Mononuclear cell (primary cell): ENCODE results near the gene FOLR3. TPM values are rescaled to one million over a fixed set of nuclear protein-coding genes. Genes with fewer than 3 reads are reported as not detected.
A peak's percentile ranks its signal among the peaks of the same experiment; 100 is the strongest.
"Not testable (repeated sequence)": the region's sequence is repeated elsewhere in the genome, so short reads cannot be mapped to it uniquely, and the experiment has no call there.

ENCODE experiments used
- H3K27me3 ChIP-seq: 2 replicates; pipeline ENCODE4 v1.6.0; 2011; ENCODE audit warnings: low read length, control low read depth; ENCODE audit not compliant: insufficient read depth
- H3K4me1 ChIP-seq: 2 replicates; pipeline ENCODE4 v1.5.1; 2011; ENCODE audit warnings: mild to moderate bottlenecking, low read length, control low read depth; ENCODE audit not compliant: insufficient read depth
- H3K4me3 ChIP-seq: 2 replicates; pipeline ENCODE4 v1.5.1; 2011; ENCODE audit warnings: mild to moderate bottlenecking, low read length, moderate library complexity
- H3K9me3 ChIP-seq: 2 replicates; pipeline ENCODE4 v1.5.1; 2011; ENCODE audit warnings: low read depth, mild to moderate bottlenecking, control low read depth, low read length
- total RNA-seq: library from RNA; depleted of rRNA; stranded (reverse); fragments of >200 nt; gene quantifications from one replicate; pipeline ENCODE4 v1.2.3, GENCODE V29; 2012

Gene FOLR3
- 1.3 TPM for total RNA-seq

DNA sequence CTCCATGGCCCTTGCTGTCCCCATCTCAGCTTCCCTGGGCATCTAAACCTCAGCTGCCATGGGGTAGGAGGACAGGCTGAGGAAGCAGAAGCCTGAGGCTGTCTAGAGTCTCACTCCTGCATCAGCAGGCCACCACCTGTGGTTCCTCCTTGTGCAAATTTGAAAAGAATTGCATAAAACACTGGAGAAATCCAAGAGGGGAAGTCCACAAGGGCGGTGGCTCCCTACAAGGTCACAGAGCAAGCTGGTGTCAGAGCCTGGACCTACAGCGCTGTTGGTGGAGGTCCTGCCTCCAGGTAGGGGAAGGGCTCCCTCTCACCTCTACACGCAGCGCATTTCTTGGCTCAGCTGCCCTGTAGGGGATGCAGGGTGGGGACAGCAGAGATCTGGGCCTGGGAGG lies at the start of gene FOLR3:
Gene FOLR3 (plus strand): TSS at position 253 of the 400 bp plus-strand sequence. CDS start 228 bp downstream, outside the sequence.
- not testable (repeated sequence) for H3K27me3 ChIP-seq, H3K9me3 ChIP-seq
- Histone ChIP-seq H3K4me3 (peak within 1 kb of the TSS; percentile 37), H3K4me1 (peaks cover 89% of the 10 kb centered on the region)

DNA sequence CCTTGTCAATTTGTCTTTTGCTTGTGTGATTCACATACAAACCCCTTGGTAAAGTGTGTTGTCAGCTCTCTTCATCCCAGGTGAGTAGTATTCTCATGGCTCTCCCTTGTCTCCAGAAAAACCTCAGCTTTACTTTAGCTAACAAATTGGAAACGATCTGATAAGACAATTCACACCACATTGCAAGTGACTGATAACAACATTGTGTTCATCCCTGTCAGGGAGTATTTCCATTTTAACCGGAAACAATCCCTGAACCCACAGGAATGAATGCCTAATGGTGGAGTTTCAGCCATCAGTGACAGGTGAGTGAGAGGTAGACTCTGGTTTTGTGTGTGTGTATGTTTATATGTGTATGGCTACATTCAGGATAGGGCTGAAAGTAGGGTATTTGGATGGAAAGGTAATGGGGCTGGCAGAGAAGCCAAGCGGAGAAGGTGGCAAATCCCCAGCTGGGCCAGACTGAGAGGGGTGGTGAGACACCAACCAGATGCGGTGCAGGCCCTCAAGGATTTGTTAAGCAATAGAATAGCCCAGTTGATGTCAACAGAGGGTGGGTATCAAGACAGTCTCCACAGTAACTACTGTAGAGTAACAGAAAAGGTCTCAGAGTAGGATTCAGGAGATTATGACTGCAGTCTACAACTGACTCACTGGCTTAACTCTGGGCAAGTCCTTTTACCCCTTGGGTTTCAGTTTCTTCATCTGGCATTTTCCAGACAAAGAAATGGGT lies 47.3 kb upstream of the FOLR3 start:
- no peak overlapping the region for H3K4me3 ChIP-seq
- no peaks in the 10 kb centered on the region for H3K9me3 ChIP-seq
- H3K4me1 ChIP-seq: peaks cover 22% of the 10 kb centered on the region
- no peaks in the 10 kb centered on the region for H3K27me3 ChIP-seq

DNA sequence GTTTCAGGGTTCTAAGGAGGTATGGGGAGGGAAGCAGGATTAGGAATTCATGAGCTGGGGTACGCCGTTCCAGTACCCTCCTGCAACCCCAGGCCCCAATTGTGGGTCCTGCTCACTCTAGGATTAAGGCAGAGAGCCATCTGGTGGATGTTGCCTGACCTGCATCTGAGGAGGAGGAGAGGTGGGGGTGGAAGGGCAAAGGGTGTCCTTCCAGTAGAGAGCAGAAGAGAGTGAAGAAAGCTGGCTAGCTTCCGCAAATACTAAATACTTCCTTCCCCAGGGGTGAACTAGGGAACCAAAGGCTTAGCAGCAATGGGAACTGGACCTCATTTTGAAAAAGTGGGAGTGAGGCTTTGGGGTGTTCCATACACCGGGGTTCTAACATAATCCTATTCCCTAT lies 44.2 kb upstream of the FOLR3 start:
- H3K27me3 ChIP-seq: no peaks in the 10 kb centered on the region
- no peak overlapping the region for H3K4me3 ChIP-seq

DNA sequence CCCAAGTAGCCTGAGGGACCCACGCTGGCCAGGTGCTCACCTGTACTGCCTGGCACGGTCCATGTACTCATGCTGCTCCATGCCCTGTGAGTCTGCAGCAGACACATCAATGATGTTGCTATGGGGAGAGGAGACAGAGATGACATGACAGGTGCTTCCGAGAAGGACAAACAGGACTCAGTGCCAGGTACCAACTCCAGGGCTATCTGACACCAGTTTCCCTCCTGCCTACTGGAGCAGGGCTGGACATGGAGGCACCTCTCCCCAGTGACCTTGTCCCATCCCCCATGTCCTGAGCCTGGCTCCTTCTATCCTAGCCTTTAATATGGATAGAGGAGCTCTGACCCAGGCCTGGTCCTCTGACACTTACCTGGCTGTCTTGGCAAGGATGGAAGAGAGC lies 36.8 kb upstream of the FOLR3 start:
- H3K4me1 ChIP-seq: peaks cover 43% of the 10 kb centered on the region
- no peak overlapping the region for H3K4me3 ChIP-seq
- no peaks in the 10 kb centered on the region for H3K27me3 ChIP-seq
- no peaks in the 10 kb centered on the region for H3K9me3 ChIP-seq

More for the DNA sequence above, 44.2 kb upstream of the FOLR3 start:
- Histone ChIP-seq H3K4me1 (peaks cover 22% of the 10 kb centered on the region), H3K9me3 (no peaks in the 10 kb centered on the region)

DNA sequence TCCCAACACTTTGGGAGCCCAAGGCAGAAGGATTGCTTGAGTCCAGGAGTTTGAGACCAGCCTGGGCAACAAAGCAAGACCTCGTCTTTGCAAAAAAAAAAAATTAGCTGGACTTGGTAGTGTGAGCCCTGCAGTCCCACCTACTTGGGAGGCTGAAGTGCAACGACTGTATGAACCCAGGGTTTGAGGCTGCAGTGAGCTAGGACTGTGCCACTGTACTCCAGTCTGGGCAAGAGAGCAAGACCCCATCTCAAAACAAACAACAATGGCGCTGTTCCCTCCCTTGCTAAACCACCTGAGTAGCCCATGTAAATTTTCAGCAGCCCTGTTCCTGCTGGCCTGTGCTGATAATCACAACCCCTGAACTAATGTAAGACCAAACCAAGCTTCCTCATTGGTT lies 35.5 kb upstream of the FOLR3 start:
- Histone ChIP-seq H3K9me3 (no peaks in the 10 kb centered on the region), H3K4me1 (peaks cover 48% of the 10 kb centered on the region), H3K4me3 (no peak overlapping the region), H3K27me3 (no peaks in the 10 kb centered on the region)

DNA sequence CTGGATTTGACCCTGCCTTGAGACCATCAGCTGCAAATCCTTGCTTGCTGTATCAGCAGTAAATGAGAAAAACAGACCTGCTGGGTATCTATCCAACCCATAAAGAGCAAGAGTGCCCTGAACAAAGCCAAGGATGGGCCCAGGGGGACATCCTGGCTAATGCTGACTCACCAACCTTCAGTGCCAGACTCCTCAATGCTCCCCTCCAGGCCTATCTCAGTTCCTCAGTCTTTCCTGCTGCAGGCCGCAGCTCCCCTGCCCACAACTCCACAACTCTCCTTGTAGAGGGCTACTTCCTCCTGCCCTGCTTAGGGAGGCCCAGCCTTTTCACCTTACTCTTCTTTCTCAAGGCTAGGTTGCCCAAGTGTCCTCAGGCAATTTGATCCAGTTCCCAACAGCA lies 35.1 kb upstream of the FOLR3 start:
- no peaks in the 10 kb centered on the region for H3K9me3 ChIP-seq
- no peak overlapping the region for H3K4me3 ChIP-seq
- H3K27me3 ChIP-seq: no peaks in the 10 kb centered on the region
- peaks cover 48% of the 10 kb centered on the region for H3K4me1 ChIP-seq

DNA sequence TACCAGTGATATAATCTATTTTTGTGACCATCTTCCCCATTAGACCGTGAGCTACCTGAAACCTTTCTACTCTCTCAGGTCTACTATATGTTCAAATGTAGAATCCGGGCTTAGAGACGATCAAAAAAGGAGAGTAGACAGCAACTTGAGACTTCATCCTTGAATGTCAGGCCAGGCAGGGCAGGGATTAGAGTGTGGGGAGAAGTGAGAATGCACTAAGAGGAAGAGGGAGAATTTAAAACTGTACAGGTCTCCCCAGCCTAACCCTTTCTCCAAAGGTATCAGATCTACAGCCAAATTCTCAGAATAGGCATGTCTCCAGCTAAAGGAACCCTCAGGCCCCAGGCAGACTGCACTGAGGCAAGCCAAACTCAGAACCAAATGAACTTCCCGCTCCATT lies 33.4 kb upstream of the FOLR3 start:
- Histone ChIP-seq H3K27me3 (no peaks in the 10 kb centered on the region), H3K9me3 (no peaks in the 10 kb centered on the region), H3K4me1 (peaks cover 48% of the 10 kb centered on the region), H3K4me3 (peak overlapping the region; percentile 74)

DNA sequence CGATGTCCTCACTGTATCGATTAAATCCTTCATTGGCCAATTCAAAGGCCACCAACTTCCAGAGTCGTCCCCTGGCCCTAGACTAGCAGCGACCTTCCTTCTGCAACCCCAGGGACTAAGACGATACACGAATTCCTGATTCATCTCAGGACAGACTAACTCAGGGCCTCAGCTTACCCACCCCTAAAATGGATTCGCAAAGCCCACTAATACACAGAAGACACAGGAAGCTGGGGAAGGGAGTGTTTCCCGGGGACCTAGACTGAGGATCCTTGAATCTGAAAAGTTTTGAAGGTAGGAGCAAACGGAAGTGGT lies 32.9 kb upstream of the FOLR3 start:
- Histone ChIP-seq H3K9me3 (no peaks in the 10 kb centered on the region), H3K27me3 (no peaks in the 10 kb centered on the region), H3K4me3 (peak overlapping the region; percentile 74), H3K4me1 (peaks cover 48% of the 10 kb centered on the region)

DNA sequence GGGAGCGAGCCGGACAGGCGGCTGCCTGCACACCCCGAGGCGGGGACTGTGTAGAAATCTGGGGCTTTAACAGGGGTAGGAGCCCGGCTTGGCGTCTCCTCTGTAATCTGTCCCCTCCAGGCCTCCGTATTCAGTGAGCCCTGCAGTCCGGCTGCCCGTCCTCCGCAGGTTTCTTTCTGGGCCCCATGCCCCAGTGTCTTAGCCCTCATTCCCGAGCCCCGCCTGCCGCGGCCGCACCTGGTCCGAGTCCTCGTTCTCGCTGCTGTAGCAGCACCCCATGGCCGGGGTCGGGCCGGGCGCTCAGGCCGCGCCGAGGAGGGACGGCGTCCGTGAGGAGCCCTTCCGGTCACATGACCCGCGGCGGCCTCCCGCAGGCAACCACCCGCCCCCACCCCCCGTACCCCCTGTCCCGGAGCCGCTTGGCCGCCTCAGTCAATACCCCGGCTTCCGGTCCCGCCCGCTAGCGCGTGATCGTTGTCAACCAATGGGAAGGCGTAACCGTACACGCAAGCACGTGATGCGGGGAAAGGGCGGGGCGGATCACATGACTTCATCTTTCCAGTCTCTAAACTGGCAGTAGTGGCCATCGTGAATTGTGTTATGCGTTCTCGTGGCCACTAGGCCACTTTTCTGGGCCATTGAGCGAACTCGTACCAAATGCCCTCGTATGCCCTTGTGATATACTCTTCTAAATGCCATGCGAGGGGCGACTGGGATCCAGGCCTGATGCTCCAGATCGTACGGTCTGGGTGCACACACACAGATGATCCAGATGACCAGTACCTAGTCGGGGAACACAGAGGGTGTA lies 32.4 kb upstream of the FOLR3 start, which contains the start of gene LAMTOR1:
Gene LAMTOR1 (minus strand): TSS at position 352 of the 808 bp plus-strand sequence. CDS start 73 bp downstream, at position 279.
- peak within 1 kb of the TSS; percentile 74 for H3K4me3 ChIP-seq
- peaks cover 48% of the 10 kb centered on the region for H3K4me1 ChIP-seq
- no peaks in the 10 kb centered on the region for H3K27me3 ChIP-seq
- H3K9me3 ChIP-seq: no peaks in the 10 kb centered on the region

DNA sequence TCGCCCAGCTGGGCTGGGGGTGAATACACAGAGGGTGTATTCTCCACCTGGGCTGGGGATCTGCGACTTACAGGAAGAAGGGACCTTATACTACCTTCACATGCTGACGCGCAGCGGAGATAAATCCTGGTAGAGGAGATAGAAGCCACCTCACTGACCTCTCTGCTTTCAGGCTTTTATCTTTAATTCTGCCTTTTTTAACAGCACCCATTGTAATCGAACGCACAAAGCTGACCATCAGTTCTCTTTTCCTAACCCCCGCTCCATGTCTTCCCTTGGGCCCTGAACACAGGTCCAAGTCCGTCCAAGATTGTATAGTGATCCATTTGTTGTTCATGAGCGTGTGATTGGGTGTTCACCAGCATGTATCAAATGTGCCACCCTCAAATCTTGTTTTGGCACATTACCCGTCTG lies 31.8 kb upstream of the FOLR3 start:
- Histone ChIP-seq H3K9me3 (no peaks in the 10 kb centered on the region), H3K4me1 (peaks cover 48% of the 10 kb centered on the region), H3K4me3 (peak overlapping the region; percentile 74), H3K27me3 (no peaks in the 10 kb centered on the region)

DNA sequence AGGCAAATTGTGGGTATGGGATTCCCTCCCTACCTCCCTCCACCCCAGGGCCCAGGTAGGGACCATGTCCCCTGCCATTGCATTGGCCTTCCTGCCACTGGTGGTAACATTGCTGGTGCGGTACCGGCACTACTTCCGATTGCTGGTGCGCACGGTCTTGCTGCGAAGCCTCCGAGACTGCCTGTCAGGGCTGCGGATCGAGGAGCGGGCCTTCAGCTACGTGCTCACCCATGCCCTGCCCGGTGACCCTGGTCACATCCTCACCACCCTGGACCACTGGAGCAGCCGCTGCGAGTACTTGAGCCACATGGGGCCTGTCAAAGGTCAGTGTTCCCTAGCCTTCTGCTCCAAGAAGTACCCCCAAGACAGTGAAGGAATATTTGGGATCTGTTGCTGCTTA lies 29.6 kb upstream of the FOLR3 start, which contains the start of gene TOMT:
Gene TOMT (plus strand): TSS at position 37 of the 400 bp plus-strand sequence. CDS start 28 bp downstream, at position 65.
- Histone ChIP-seq H3K9me3 (no peaks in the 10 kb centered on the region), H3K4me3 (no peak within 1 kb of the TSS), H3K27me3 (no peaks in the 10 kb centered on the region), H3K4me1 (peaks cover 28% of the 10 kb centered on the region)

DNA sequence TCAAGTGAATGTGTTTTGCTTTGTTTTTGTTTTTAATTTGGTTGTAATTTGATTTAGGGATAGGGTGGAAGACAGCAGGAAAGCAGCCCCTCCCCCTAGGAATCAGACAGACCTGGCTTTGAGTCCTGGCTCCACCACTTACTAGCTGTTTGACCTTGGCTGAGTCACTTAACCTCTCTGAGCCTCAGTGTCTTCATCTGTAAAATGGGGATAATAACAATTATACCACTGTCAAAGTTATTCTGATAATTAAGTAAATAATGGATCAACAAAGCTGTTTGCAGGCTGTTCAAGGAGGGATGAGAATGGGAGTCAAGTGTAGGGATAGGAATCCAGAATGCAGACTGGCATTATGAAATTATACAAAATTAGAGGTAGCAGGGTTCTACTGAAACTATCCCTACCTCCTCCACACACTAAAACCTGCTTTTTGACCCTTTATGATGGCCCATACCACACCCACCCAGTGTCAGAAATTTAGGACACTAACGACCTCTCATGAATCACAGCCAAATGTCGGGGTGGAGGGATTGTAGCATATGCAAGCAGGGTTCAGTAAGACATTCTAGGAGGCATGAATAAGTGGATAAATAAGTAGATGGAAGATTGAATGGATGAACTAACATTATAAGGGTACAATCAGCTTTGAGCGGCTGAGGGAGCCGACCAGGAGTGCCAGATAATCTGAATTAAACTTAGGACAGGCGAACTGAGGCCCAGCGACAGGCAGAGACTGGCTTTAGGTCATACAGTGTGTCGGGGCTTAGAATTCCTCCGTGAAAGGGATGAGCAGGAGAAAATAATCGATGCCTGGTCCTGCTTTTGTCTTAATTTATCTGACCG lies 24.0 kb upstream of the FOLR3 start:
- H3K9me3 ChIP-seq: no peaks in the 10 kb centered on the region
- peaks cover 27% of the 10 kb centered on the region for H3K4me1 ChIP-seq
- no peaks in the 10 kb centered on the region for H3K27me3 ChIP-seq
- H3K4me3 ChIP-seq: peak overlapping the region; percentile 61

DNA sequence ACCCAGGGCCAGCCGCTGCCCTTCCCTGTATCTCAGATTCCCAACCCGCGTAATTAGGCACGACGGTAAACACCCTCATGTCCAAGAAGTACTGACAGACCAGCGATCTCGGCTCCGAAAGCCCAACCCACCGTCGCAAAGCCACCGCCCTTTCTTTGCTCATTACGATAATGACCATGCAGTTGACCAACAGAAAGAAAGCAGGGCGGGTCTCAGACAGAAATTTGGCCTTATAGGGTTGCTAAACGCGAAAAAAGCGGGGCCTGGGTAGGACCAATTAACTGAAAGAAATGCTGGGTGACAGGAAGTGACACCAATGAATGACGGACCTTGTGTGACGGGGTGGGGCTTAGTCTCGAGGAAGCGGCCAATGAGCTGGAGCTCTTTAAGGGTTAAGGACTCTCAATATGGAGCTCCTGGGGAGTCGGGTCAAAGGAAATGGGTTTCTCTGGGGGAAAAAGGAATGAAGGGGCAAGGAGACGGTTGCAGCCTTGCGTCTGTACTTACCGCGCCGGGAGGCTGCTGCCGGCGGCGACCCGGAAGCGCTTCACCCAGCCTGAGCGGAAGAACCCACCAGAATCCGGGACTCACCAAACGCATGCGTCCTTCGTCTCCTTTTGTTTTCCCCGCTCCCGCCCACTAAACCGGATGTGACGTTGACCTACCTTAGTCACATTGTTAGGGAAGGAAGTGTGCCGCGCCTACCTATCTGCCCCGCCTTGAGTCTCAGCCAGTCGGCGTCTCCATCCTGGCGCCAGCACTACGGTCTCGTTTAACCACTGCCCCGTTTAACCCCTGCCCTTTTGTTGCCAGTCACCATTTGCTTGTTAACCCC lies 23.2 kb upstream of the FOLR3 start, which contains the start of gene ANAPC15:
Gene ANAPC15 (minus strand): TSS at position 553 of the 835 bp plus-strand sequence. CDS start 1,419 bp downstream, outside the sequence.
- H3K4me1 ChIP-seq: peaks cover 30% of the 10 kb centered on the region
- H3K4me3 ChIP-seq: peak within 1 kb of the TSS; percentile 61
- H3K27me3 ChIP-seq: no peaks in the 10 kb centered on the region
- H3K9me3 ChIP-seq: no peaks in the 10 kb centered on the region
